HG03442 (cell line): ENCODE data around the gene TMEM11.
"Not testable (repeated sequence)": the region's sequence is repeated elsewhere in the genome, so short reads cannot be mapped to it uniquely, and the experiment has no call there.

Experiments used
- ATAC-seq: cut with Tn5 transposase; IDR thresholded peaks from one replicate; pipeline ENCODE4 v1.9.1; 2021; ENCODE audit warnings: mild to moderate bottlenecking, moderate library complexity; ENCODE audit not compliant: unreplicated experiment

The TMEM11 gene

DNA sequence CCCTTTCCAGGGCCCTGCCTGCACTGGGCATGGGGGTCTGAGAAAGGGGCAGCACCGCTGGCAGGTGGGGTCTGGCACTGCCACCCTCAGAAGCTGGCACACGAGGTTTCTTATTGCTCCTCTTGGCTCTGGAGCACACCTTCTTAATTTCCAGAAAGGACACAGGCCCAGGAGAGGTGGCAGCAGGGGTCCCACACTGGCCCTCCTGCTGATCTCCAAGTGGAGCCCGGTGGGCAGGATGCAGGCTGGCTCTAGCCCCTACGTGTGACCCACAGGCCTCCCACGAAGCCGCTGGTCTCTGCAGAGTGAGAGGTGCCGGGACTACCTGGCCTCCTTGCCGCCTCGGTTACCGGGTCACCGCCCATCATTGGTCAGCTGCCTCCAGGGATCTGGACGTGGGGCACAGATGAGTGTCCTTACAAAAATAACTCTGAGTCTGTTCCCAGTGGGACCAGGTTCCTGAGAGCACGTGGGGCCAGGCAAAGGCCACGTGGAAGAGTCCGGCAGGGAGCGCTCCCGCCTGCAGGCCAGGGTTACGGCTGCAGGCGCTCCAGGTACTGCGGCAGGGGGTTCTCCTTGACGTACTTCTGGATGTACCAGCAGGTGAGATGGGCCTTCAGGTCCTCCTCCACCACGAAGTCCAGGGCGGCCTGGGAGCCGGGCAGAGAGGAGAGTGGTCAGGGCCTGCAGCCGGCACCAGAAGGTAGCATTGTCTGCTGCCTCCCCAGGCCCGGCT lies 29.0 kb upstream of the TMEM11 start:
- no peak for ATAC-seq

- ATAC-seq, result no peak
Observed at GRCh38 chr17:21242026-21242697, 28.2 kb upstream of the TMEM11 start.

DNA sequence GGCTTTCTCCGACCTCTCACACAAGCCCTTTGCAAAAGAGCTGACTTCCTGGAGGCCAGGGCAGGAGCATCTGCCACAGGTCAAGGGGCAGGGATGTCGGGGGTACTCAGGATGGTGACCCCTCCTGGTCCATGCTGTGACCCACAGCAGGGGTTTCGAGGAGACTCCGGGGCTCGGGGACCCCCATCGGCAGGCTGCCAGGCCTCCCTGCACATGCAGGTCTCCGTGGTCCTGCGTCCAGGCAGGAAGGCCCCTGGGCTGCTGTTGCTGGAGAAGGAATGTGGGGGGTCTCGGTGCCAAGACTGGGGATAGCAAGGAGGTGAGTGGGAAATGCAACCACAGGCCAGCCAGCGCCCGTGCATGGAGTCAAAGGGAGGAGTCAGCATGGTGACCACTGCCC lies 27.6 kb upstream of the TMEM11 start:
- no peak for ATAC-seq

- ATAC-seq, result no peak
Observed at GRCh38 chr17:21240369-21241055, 26.6 kb upstream of the TMEM11 start.

DNA sequence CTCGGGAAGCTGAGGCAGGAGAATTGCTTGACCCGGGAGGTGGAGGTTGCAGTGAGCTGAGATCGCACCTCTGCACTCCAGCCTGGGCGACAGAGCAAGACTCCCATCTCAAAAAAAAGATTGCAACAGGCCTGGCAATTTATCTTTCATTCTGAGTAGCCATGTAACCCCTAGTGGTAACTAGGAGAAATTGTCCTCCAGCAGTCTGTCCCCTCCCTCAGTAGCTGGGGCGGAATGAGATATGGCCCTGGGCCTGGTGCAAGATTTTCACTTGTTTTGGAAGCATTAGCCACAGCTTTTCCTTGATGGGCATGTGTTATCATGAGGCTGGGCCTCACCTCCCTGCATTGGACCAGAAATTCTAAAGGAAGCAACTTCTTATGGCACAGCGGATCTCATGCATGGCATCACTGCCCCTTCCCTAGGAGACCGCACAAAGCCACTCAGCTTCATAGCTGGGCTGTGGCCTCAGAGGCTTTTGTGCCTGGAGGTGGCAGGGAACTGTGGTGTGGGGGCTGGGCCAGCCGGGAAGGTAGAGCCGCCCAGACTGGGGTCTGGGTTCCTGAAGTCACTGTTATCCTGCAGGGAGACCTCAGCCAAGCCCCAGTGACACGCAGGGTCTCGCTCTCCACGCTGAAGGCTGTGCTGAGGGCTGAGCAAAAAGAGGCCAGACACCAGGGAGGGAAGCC lies 25.9 kb upstream of the TMEM11 start:
- no peak for ATAC-seq

DNA sequence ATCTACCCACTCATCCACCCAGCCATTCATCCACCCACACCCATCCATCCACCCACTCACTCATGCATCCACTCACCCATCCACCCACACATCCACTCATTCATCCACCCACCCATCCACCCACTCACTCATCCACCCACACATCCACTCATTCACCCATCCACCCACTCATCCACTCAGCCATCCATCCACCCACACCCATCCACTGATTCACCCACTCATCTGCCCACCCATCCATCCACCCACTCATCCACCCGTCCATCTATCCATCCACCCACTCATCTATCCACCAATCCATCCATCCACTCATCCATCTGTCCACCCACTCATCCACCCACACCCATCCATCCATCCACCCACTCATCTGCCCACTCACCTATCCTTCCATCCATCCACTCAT lies 22.0 kb upstream of the TMEM11 start:
- ATAC-seq, result no peak

GRCh38 chr17:21233581-21234347 lies 19.8 kb upstream of the TMEM11 start:
- ATAC-seq, result no peak

DNA sequence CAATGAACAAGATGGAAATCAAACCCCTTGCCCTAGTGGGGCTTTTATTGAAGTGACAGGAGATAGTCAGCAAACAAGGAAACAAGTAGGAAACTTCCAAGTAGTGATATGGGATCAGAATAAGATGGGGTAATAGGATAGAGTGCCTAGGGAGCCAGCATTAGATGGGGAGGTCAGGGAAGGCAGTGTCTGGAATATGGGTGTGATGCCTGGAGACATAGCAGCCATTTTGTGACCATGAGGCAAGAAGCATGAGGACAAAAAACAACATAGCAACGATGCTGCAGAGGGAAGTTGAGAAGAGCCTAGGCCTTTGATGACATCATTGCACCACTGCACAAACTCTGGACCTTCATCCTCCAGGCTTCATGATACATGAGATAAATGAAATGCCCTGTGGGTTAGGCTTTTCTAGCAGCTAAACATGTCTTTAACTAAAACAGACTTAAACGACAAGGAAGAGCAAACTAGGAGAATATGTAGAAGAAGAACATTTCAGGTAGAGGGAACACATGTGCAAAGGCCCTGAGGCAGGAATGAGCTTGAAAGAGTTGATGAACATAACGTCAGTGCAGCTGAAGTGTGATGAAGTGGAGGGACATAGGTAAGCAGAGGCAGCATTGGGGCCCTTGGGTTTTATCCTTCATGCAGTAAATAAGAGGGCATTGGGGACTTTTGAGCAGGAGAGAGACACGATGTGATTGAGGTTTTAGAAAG lies 18.2 kb upstream of the TMEM11 start:
- no peak for ATAC-seq

- no peak for ATAC-seq
Observed at GRCh38 chr17:21231533-21231932, 17.6 kb upstream of the TMEM11 start.

- no peak for ATAC-seq
Observed at GRCh38 chr17:21228845-21229244, 14.9 kb upstream of the TMEM11 start.

DNA sequence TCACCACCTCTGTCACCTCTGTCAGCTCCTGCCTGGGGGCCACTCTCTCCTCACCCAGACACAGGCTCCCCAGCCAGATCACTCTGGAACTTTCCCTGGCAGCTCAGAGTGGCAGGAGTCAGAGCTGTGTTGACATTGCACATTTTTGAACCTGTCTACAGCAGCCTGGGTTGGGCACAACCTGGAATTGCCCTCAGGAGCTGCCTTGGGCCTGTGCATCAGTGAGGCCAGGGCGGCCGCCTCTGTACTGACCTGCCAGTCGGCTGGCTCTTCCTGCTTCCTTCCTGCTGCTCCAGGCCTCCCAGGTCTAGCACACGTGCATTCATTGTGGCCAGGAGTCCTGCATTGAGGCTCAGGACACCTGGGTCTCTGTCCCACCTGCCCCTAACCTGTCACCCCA lies 14.2 kb upstream of the TMEM11 start:
- no peak for ATAC-seq

GRCh38 chr17:21227277-21227676 lies 13.3 kb upstream of the TMEM11 start:
- ATAC-seq, result not testable (repeated sequence)

DNA sequence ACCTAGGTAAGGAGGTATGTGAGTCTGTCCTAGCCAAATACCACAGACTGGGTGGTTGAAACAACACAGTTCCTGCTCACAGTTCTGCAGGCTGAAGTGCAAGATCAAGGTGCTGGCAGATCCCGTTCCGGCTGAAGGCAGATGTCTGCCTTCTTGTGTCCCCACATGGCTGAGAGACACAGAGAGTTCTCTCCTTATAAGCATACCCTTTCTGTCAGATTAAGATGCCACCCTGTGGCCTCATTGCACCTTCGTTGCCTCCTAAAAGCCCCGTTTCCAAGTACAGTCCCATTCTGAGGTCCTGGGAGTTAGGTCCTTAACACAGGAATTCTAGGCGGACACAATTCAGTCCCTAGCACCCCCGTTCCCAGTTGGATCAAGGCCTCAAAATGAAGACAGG lies 9.1 kb upstream of the TMEM11 start:
- ATAC-seq, result no peak

DNA sequence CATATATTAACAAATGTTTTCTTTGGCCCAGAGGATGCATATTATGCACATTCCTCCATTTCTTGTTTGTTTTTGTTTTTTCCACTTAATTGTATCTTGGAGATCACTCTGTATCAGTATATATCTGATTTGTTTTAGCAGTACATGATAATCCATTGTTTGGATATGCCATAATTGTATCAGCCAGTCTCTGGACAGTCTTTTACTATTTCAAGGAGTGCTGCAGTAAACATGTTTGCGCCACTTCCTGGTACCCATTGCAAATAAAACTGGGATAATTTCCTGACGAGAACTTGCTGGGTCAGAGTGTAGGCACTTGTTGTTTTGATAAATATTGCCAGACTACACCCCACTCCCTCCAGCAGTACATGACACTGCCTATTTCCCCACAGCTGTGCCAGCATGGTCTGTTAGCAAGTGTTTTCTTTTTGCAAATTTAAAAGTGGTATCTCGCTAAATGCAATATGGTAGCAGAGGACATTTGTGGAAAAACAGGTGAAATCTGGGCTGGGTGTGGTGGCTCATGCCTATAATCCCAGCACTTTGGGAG lies 4.9 kb upstream of the TMEM11 start:
- no peak for ATAC-seq

DNA sequence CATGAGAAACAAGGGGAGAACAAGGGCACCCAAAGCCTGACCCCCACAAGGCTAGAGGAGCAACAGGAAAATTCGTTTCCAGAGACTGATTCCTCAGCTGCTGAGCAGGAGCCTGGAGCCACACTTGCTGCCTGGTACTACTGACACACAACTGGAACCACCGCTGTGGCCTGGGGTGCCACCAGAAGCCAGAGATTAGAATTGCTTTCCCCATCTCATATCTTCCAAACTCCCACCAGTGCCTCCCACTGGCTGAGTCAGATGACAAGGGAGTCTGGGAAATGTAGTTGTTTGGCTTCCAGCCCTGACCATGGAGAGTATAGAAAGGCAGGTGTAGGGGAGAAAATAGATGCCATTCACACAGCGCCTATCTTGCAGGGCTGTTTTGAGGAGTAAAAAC lies 4.1 kb upstream of the TMEM11 start:
- no peak for ATAC-seq

- ATAC-seq, result no peak
Observed at GRCh38 chr17:21217346-21217745, 3.4 kb upstream of the TMEM11 start.

GRCh38 chr17:21215935-21216334 lies 2.0 kb upstream of the TMEM11 start:
- ATAC-seq, result no peak

DNA sequence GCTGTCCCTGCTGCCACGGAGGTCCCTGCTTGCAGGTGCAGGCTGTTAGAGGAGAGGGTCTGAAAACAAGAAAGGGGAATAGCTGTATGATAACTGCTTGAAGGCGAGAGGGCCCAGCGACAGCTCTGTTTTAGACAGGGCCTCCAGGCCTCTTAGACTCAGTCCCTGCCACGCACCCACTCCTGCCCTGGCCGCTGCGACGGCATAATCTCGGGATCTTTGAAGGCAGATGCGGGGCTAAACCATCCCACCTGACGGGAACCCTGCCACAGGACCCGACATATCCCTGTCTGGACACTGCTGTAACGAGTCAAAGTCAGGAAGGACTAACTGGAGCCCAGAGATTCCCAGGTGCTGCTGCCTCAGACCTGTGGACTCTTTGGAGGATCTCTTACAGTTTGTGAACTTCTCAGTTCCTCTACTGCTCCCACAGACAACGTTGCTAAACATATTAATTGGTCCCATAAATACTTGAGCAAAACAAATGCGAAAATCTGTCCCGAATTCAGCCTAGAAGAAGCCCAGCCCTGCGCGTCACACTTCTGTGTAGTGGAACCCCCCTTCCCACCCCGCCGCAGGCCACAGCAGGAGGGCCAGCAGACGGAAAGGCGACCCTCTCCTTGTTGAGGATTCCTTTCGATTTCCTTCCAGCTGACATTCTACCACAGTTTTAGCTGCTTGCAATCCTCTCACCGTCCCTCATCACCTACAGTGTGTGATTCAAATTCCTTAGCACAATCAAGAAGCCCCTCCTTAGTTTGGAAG lies 998 bp upstream of the TMEM11 start:
- ATAC-seq, result no peak

GRCh38 chr17:21213638-21214014 lies 335 bp downstream of the TMEM11 start:
- ATAC-seq, result peak; percentile 17
